HG02588 (cell line): ENCODE data around the gene CSKMT.
A peak's percentile ranks its signal among the peaks of the same experiment; 100 is the strongest.
"Not testable (repeated sequence)": the region's sequence is repeated elsewhere in the genome, so short reads cannot be mapped to it uniquely, and the experiment has no call there.

Source experiments
- ATAC-seq: cut with Tn5 transposase; IDR thresholded peaks from one replicate; pipeline ENCODE4 v1.9.1; 2021; ENCODE audit warnings: mild to moderate bottlenecking, moderate library complexity; ENCODE audit not compliant: unreplicated experiment

The CSKMT gene

GRCh38 chr11:62654297-62654696, 10.8 kb upstream of the CSKMT start:
- ATAC-seq: no peak

GRCh38 chr11:62656796-62657429, 8.2 kb upstream of the CSKMT start:
- no peak for ATAC-seq

DNA sequence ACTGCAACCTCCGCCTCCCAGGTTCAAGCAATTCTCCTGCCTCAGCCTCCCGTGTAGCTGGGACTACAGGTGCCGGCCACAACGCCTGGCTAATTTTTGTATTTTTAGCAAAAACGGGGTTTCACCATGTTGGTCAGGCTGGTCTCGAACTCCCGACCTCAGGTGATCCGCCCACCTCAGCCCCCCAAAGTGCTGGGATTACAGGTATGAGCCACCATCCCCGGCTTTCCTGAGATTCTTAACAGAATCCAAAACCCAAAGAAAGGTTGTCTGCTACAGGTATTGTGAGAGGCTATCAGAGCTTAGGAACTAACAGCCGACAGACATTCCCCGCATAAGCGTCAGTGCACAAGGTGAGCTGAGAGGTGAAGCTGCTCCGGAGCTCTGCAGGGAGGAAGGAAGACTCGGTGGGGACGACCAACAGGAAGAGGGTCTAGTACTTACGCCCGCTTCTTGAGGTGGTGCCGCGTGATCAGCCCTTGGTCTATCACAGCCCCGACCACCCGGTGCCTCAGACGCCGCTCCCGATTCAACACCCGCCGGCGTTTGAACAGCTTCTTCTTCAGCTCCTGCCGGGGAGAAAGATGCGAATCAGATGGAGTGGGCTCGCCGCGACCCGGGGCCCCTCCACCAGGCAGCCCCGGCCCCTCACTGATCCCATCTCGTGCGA, 572 bp upstream of the CSKMT start:
- no peak for ATAC-seq

- ATAC-seq: peak; percentile 18
Observed at GRCh38 chr11:62665599-62666258, 617 bp downstream of the CSKMT start.

GRCh38 chr11:62666259-62666926, 1.3 kb downstream of the CSKMT start:
- ATAC-seq: no peak

GRCh38 chr11:62667460-62667859, 2.3 kb downstream of the CSKMT start:
- ATAC-seq: no peak

DNA sequence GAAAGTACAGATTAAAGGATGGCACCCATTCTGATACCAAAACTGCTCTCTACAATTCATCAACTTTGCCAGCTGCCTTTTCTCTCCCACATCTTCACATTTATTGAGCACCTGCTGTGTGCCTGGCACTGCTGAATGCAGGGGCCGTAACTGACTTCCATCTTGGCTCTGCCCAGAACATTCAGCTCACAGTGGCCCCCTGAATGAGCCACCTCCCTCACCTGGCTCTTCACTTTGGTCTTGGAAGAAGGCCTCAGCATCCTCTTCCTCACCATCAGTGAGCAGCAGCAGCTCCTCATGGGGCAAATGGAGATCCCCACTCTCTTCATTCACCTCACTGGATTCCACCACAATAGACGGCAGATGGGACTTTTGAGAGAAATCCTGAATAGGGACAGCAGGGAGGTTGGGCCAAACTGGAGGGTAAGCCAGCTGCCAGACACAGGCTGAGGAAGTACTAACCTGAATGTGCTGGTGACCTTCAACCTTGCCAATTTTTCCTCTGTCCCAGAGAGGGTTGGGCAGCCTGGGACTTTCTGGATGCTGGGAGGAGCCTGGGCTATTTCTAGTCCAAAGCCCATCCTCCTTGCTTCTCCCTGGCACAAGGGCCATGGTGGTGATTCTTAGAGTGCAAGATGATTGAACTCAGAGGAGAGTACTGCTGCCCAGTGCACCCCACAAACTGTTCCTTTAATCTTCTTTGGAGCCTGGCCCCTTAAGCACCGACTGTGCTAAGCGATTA, 4.5 kb downstream of the CSKMT start:
- ATAC-seq: no peak

GRCh38 chr11:62671236-62671607, 6.1 kb downstream of the CSKMT start:
- ATAC-seq: peak; percentile 20

- peak; percentile 47 for ATAC-seq
Observed at GRCh38 chr11:62671608-62672389, 6.7 kb downstream of the CSKMT start, which contains the start of the genes LBHD1 and UQCC3. LBHD1 (minus strand) TSS chr11:62672267; CDS start chr11:62670031, 2,236 bp downstream. UQCC3 (plus strand) TSS chr11:62671673; CDS start chr11:62671746, 73 bp downstream.

- no peak for ATAC-seq
Observed at GRCh38 chr11:62673196-62673525, 8.0 kb downstream of the CSKMT start.

DNA sequence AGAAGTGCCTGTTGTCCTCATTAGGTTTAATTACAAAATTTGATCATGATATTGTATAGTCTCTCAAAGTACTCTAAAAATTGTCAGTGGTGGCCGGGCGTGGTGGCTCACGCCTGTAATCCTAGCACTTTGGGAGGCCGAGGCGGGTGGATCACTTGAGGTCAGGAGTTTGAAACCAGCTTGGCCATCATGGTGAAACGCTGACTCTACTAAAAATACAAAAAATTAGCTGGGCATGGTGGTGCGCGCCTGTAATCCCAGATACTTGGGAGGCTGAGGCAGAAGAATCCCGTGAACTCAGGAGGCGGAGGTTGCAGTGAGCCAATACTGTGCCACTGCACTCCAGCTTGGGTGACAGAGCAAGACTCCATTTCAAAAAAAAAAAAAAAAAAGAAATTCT, 10.3 kb downstream of the CSKMT start:
- ATAC-seq: not testable (repeated sequence)

- no peak for ATAC-seq
Observed at GRCh38 chr11:62676698-62677097, 11.6 kb downstream of the CSKMT start.

DNA sequence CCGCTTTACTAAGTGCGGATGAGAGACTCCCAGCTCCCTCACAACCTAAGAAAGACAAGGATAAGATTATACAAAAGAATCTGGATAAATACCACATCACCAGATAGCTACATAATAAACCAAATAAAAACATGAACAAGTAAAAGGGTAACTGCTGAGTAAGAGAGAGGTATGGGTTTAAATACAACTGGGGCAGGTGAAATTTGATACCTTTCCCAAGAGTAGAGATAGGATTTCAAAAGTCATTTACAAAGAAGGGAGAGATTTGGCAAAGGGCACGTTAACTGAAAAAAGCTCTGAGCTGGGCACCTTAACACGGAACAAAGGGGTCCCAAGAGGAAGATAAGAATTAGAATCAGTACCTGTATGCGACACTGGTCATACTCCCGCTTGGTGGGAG, 12.0 kb downstream of the CSKMT start:
- no peak for ATAC-seq

DNA sequence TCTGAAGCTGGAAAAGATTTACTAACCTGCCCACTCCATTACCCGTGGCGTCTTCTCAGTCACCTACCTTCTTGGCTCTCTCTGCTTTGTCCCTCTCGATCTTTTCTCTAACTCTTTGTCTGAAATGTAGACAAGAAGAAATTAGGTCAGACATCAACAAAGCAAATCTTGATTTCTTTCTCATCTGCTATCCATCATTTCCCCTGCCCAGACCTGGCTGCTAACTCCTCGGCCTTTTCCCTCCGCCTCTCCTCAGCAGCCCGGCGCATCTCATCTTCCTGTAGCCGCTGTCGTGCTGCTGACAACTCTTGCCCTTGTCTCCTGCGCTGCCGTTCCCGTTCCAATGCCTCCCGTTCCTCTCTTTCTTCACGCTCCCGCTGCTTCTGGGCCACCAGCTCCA, 12.6 kb downstream of the CSKMT start:
- no peak for ATAC-seq

GRCh38 chr11:62678433-62678769, 13.3 kb downstream of the CSKMT start:
- ATAC-seq: no peak

- peak; percentile 68 for ATAC-seq
Observed at GRCh38 chr11:62678770-62679696, 13.9 kb downstream of the CSKMT start, which contains the start of gene UBXN1. UBXN1 (minus strand) TSS chr11:62679073; CDS start chr11:62678923, 150 bp downstream.

DNA sequence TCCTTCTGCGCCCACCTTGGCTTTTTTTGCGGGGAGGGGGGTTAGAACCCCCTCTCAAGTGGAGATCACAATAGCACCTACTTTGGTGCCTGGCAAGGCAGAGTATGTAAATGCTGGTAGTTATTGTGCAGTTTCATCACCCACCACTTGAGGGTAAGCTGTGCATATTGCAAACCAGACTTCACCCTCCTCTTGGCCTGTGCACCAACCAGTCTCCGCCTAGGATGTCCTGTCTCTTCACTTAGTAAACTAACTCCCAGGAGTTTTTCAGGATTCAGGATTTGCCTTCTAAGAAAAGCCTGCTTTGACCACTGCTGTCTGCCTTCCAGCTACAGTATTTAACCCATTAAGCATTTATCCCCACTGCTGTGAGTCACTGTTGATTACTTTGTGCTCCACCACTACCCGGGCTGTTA, 15.7 kb downstream of the CSKMT start:
- no peak for ATAC-seq

DNA sequence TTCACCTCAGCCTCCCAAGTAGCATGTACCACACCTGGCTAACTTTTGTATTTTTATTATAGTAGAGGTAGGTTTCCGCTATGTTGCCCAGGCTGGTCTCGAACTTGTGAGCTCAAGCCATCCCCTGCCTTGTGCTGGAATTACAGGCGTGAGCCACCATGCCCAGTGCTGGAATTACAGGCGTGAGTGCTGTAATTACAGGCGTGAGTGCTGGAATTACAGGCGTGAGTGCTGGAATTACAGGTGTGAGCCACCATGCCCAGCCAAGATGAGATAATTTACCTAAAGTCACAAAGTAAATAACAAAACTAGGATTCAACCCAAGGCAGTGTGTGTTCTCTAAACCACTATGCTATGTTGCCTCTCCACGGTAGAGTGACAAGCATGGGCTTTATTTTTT, 17.4 kb downstream of the CSKMT start:
- ATAC-seq: no peak
